ENCODE data around the gene ZNF438. TPM values are rescaled to one million over a fixed set of nuclear protein-coding genes. Genes with fewer than 3 reads are reported as not detected.

ZNF438 gene
- total RNA-seq, 1 experiment from 2014 or later, result 2.0 TPM

GRCh38 chr10:30986053-30986555 is 45.6 kb downstream of the ZNF438 start:
- intact Hi-C loops (cut with micrococcal nuclease; ENCODE audit: unreplicated experiment) (no loop called here), in situ Hi-C loops (cut with HindIII; ENCODE audit: low pct_unique_long_range_greater_than_20kb, low sequenced_read_pairs) (no loop called here)
- no peaks in the 10 kb centered on the region for H3K9me3 ChIP-seq (ENCODE audit: control insufficient read depth, insufficient read depth, low read depth, low read length)
- ChIA-PET CTCF (no interaction called here), POLR2A (no interaction called here)
- H3K4me3 ChIP-seq (ENCODE audit: low read depth in 2 of 2, low read length in 2 of 2), result no peak overlapping the region
- TF ChIP-seq, protein P1, sequence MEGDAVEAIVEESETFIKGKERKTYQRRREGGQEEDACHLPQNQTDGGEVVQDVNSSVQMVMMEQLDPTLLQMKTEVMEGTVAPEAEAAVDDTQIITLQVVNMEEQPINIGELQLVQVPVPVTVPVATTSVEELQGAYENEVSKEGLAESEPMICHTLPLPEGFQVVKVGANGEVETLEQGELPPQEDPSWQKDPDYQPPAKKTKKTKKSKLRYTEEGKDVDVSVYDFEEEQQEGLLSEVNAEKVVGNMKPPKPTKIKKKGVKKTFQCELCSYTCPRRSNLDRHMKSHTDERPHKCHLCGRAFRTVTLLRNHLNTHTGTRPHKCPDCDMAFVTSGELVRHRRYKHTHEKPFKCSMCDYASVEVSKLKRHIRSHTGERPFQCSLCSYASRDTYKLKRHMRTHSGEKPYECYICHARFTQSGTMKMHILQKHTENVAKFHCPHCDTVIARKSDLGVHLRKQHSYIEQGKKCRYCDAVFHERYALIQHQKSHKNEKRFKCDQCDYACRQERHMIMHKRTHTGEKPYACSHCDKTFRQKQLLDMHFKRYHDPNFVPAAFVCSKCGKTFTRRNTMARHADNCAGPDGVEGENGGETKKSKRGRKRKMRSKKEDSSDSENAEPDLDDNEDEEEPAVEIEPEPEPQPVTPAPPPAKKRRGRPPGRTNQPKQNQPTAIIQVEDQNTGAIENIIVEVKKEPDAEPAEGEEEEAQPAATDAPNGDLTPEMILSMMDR (IDR thresholded peaks at IDR 0.05), result no peak
- TF ChIP-seq SIN3A (IDR thresholded peaks at IDR 0.05; ENCODE audit: borderline replicate concordance, insufficient read depth, low read depth, low read length) (no peak), TCF7L2 (IDR thresholded peaks at IDR 0.05; ENCODE audit: low read depth, low read length) (no peak), POLR2AphosphoS5 (IDR thresholded peaks at IDR 0.05; ENCODE audit: low read depth, low read length) (no peak)
- TF ChIP-seq, protein P2, sequence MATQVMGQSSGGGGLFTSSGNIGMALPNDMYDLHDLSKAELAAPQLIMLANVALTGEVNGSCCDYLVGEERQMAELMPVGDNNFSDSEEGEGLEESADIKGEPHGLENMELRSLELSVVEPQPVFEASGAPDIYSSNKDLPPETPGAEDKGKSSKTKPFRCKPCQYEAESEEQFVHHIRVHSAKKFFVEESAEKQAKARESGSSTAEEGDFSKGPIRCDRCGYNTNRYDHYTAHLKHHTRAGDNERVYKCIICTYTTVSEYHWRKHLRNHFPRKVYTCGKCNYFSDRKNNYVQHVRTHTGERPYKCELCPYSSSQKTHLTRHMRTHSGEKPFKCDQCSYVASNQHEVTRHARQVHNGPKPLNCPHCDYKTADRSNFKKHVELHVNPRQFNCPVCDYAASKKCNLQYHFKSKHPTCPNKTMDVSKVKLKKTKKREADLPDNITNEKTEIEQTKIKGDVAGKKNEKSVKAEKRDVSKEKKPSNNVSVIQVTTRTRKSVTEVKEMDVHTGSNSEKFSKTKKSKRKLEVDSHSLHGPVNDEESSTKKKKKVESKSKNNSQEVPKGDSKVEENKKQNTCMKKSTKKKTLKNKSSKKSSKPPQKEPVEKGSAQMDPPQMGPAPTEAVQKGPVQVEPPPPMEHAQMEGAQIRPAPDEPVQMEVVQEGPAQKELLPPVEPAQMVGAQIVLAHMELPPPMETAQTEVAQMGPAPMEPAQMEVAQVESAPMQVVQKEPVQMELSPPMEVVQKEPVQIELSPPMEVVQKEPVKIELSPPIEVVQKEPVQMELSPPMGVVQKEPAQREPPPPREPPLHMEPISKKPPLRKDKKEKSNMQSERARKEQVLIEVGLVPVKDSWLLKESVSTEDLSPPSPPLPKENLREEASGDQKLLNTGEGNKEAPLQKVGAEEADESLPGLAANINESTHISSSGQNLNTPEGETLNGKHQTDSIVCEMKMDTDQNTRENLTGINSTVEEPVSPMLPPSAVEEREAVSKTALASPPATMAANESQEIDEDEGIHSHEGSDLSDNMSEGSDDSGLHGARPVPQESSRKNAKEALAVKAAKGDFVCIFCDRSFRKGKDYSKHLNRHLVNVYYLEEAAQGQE (IDR thresholded peaks at IDR 0.05; ENCODE audit: insufficient read depth in 1 of 2, low read depth in 2 of 2, low read length in 1 of 2), result no peak
- no peak overlapping the region for H3K27ac ChIP-seq (ENCODE audit: low read length)
- H3K27me3 ChIP-seq (ENCODE audit: control insufficient read depth, insufficient read depth, low read length), result no peaks in the 10 kb centered on the region
- no peaks in the 10 kb centered on the region for H3K36me3 ChIP-seq (ENCODE audit: control insufficient read depth, insufficient read depth, low read length)
- BruUV-seq (replicated peaks), result no TSS peak
- DNase-seq (ENCODE audit: low read depth, low spot score) (peak; percentile 61), ATAC-seq (no peak)
- no peaks in the 10 kb centered on the region for H3K4me1 ChIP-seq (ENCODE audit: control insufficient read depth, insufficient read depth, low read length)

- no peaks in the 10 kb centered on the region for H3K36me3 ChIP-seq (ENCODE audit: control insufficient read depth, insufficient read depth, low read length)
- DNase-seq (ENCODE audit: low read depth, low spot score) (no peak), ATAC-seq (no peak)
- no TSS peak for BruUV-seq (replicated peaks)
- no peak for TF ChIP-seq SIN3A (IDR thresholded peaks at IDR 0.05; ENCODE audit: borderline replicate concordance, insufficient read depth, low read depth, low read length)
- TF ChIP-seq, protein P1 (IDR thresholded peaks at IDR 0.05), result no peak
- H3K4me1 ChIP-seq (ENCODE audit: control insufficient read depth, insufficient read depth, low read length), result no peaks in the 10 kb centered on the region
- in situ Hi-C loops (cut with HindIII; ENCODE audit: low pct_unique_long_range_greater_than_20kb, low sequenced_read_pairs), result no loop called here
- intact Hi-C loops (cut with micrococcal nuclease; ENCODE audit: unreplicated experiment), result no loop called here
- no peak overlapping the region for H3K27ac ChIP-seq (ENCODE audit: low read length)
- H3K9me3 ChIP-seq (ENCODE audit: control insufficient read depth, insufficient read depth, low read depth, low read length), result no peaks in the 10 kb centered on the region
- no peak overlapping the region for H3K4me3 ChIP-seq (ENCODE audit: low read depth in 2 of 2, low read length in 2 of 2)
- CTCF ChIA-PET, result no interaction called here
- POLR2A ChIA-PET, result no interaction called here
- no peaks in the 10 kb centered on the region for H3K27me3 ChIP-seq (ENCODE audit: control insufficient read depth, insufficient read depth, low read length)
Observed at GRCh38 chr10:30985512-30985911, 46.2 kb downstream of the ZNF438 start.

Data from Panc1 (cell line).